ENCODE results near the gene PAFAH2. TPM values are rescaled to one million over a fixed set of nuclear protein-coding genes. Genes with fewer than 3 reads are reported as not detected.

PAFAH2 gene
- total RNA-seq, 2 experiments from 2014 or later: 5.9 to 7.3 TPM

DNA sequence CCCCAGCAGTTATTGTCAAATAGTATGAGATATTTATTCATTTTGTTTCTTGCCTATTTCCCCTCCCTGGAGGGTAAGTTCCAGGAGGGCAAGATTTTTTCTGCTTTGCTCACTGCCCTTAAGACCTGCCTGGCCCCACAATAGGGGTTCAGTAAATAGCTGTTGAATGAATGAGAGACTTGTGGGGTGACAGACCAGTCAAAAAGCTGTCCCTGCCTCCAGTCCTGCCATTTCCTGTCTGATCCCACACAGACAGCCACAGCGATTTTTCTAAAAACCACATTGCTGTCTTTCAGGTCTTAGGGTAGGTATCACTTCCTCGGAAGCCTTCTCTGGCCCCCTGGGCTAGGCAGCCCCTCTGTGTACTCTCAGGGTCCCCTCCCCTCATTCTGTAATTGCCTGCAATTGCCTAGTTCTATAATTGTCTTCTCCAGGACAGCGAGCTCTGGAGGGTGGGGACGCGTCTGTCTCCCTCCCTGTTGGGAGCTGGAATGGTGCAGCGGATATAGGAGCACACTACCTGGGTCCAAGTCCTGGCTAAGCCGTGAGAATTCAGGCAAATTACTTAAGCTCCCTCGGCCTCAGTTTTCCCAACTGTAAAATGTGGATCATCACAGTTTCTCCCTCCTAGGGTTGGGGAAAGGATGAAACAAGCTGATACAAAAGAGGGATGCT, 21.9 kb upstream of the PAFAH2 start:
- Mint-ChIP-seq H3K27ac (no peak overlapping the region), H3K9me3 (no peaks in the 10 kb centered on the region), H3K4me3 (no peak overlapping the region), H3K4me1 (ENCODE audit: low read depth) (no peaks in the 10 kb centered on the region), H3K27me3 (peaks cover 2% of the 10 kb centered on the region), H3K36me3 (no peaks in the 10 kb centered on the region)
- ChIA-PET POLR2A (no interaction called here), CTCF (interaction anchor here (0.6 to 2.3 kb wide), 2 partner anchors 21 to 125 kb away, joined by 3 to 5 read pairs; no protein-coding TSS in a partner anchor)
- intact Hi-C loops (cut with micrococcal nuclease): no loop called here
- no peak for DNase-seq

DNA sequence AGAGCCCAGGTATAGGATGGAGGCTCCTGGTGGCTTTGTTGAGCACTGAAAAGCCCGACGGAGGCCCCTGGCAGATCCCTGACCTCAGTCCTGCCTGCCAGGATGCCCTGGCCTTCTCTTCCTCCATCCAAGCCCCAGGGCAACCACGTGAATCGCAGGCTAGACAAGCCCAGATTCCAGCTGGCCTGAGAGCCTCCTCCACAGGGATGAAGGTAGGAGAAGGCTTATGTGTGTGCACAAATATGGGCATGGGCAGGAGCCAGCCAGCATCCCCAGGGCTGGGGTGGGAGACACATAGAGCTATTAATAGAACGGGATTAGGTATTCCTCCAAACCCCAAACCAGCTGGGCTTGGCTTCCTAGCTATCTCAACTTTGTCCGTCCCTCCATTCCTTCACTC, 19.7 kb upstream of the PAFAH2 start:
- no peaks in the 10 kb centered on the region for H3K4me1 Mint-ChIP-seq (ENCODE audit: low read depth)

DNA sequence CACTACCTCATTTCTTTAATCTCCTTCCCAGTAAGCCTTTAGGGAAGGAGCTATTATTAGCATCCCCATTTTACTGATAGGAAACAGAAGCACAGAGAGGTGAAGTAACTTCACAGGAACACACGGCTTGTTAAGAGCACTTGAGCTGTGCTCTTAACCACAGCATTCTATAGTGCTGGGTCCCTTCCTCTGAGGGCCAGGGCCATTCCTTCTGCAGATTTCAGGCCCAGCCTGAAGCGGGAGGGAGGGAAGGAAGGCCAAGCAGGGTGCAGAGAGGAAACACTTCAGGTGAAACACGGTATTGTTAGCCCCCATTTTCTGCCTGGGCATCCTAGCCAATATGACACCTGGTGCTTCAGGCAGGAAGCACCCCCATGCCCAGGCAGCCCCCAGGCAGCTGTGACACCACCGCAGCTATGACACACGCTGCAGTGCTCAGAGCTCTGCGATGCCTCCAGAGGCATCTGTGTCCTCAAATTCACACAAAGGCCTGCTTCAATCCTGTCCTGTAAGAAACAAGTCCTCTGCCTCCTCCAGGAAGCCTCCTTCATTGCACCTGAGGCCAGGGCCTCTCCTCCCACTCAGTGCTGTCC, 19.2 kb upstream of the PAFAH2 start:
- Mint-ChIP-seq H3K36me3 (no peaks in the 10 kb centered on the region), H3K4me3 (no peak overlapping the region), H3K27me3 (peaks cover 2% of the 10 kb centered on the region), H3K9me3 (no peaks in the 10 kb centered on the region), H3K4me1 (ENCODE audit: low read depth) (no peaks in the 10 kb centered on the region), H3K27ac (no peak overlapping the region)
- DNase-seq: no peak
- POLR2A ChIA-PET: no interaction called here
- intact Hi-C loops (cut with micrococcal nuclease): no loop called here
- CTCF ChIA-PET: interaction anchor here (1.1 to 2.1 kb wide), 3 partner anchors 18 to 122 kb away, joined by 3 to 5 read pairs (median 4); no protein-coding TSS in a partner anchor

More for the DNA sequence above, 19.7 kb upstream of the PAFAH2 start:
- no peak overlapping the region for H3K27ac Mint-ChIP-seq
- no peaks in the 10 kb centered on the region for H3K9me3 Mint-ChIP-seq
- ChIA-PET CTCF (interaction anchor here (0.9 to 2.1 kb wide), 5 partner anchors 17 to 400 kb away, joined by 3 to 5 read pairs (median 4); no protein-coding TSS in a partner anchor), POLR2A (no interaction called here)
- H3K4me3 Mint-ChIP-seq: no peak overlapping the region
- no peaks in the 10 kb centered on the region for H3K36me3 Mint-ChIP-seq
- intact Hi-C loops (cut with micrococcal nuclease): no loop called here
- H3K27me3 Mint-ChIP-seq: peaks cover 2% of the 10 kb centered on the region
- no peak for DNase-seq

DNA sequence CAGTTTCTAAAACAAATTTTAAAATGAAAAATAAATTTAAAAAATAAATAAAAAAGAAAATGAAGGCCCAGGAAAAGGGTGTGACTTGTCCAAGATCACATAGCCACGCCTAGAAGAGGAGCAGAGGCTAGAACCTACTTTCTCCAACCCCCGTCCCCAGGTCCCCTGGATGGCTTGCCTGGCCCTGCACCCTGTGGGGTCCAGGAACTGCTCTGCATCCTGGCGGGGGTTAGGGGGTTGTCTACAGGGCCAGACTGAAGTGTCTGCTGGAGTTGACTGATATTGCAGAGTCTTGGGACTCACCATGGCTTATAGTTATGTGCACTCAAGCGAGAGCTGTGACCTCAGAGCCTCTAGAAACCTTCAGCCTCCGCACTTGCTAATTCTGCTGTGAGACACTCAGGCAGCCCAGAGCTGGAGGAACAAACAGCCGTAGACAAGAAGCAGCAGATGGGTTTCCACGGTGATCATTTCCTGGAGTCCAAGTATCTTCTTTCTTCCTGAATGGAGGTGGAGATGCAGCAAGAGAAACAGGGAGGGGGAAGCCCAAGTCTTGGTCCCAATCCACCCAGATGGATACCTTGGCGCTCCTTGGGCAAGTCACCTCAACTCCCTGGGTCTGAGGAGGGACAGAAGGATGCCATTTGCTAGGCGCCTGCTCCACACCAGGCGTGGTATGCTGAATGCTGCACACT, 18.5 kb upstream of the PAFAH2 start:
- Mint-ChIP-seq H3K9me3 (no peaks in the 10 kb centered on the region), H3K4me3 (no peak overlapping the region), H3K27me3 (peaks cover 2% of the 10 kb centered on the region), H3K4me1 (ENCODE audit: low read depth) (no peaks in the 10 kb centered on the region), H3K36me3 (no peaks in the 10 kb centered on the region), H3K27ac (no peak overlapping the region)
- intact Hi-C loops (cut with micrococcal nuclease): no loop called here
- ChIA-PET CTCF (interaction anchor here (1.1 to 2.1 kb wide), 3 partner anchors 19 to 121 kb away, joined by 3 to 5 read pairs (median 4); no protein-coding TSS in a partner anchor), POLR2A (no interaction called here)
- no peak for DNase-seq

DNA sequence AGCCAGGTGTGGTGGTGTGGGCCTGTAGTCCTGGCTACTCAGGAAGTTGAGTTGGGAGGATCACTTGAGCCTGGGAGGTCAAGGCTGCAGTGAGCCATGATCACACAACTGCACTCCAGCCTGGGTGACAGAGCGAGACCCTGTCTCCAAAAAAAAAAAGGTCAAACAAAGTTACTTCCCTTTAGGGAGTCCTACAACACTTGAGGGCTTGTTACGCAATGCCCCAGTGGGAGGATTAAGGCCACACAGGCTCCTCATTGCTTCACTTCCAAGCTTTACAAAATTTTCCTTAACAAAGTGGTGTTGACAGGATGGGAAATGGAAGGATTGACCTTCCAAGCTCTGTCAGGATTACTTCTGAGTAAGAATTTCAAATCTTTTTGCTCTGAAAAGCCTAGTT, 17.5 kb upstream of the PAFAH2 start:
- ChIA-PET POLR2A (no interaction called here), CTCF (no interaction called here)
- peaks cover 2% of the 10 kb centered on the region for H3K27me3 Mint-ChIP-seq
- no peaks in the 10 kb centered on the region for H3K9me3 Mint-ChIP-seq
- no peak overlapping the region for H3K27ac Mint-ChIP-seq
- no peaks in the 10 kb centered on the region for H3K36me3 Mint-ChIP-seq
- no peak for DNase-seq
- H3K4me3 Mint-ChIP-seq: no peak overlapping the region
- H3K4me1 Mint-ChIP-seq (ENCODE audit: low read depth): no peaks in the 10 kb centered on the region
- intact Hi-C loops (cut with micrococcal nuclease): no loop called here

DNA sequence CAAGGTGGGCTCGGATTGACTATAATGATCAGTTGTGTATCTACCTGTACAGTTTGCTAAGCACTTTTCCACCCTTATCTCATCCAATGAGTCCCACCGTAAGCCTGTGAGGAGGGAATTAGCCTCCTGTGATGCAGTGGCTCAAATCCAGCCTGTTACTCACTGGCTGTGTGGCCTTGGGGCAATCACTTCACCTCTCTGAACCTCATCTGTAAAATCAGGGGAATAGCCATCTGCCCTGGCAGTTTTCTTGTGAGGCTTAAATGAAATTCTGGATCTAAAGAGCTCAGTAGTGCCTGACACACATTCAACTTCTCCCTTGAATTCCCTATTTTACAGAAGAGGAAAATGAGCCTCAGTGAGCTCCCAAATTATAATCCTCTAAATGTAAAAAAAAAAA, 16.3 kb upstream of the PAFAH2 start:
- DNase-seq: no peak
- Mint-ChIP-seq H3K4me3 (no peak overlapping the region), H3K36me3 (no peaks in the 10 kb centered on the region), H3K9me3 (no peaks in the 10 kb centered on the region), H3K27ac (no peak overlapping the region), H3K4me1 (ENCODE audit: low read depth) (no peaks in the 10 kb centered on the region), H3K27me3 (no peaks in the 10 kb centered on the region)
- ChIA-PET POLR2A (no interaction called here), CTCF (interaction anchor here (2.6 kb wide), 1 partner anchor 22 kb away, joined by 8 read pairs; no protein-coding TSS in a partner anchor)
- intact Hi-C loops (cut with micrococcal nuclease): no loop called here

DNA sequence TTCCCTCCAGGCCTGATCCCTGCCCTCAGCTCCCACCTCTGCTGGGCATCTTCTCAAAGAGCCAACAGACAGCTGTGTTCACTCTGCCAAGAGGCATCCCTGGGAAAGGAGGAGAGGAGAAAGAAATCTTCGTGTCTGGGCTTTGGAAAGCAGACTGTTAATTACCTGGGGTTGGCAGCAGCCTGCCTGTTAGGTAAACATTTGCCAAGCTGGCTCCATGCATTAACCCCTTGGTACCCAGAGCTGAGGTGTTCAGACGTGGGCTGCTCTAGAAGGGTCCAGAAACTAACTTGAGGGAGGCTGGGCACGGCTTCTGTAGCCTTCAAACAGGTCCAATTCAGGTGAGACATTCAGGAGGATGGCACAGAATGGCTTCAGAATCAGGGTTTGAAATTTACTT, 15.0 kb upstream of the PAFAH2 start:
- Mint-ChIP-seq H3K4me3 (no peak overlapping the region), H3K27me3 (no peaks in the 10 kb centered on the region), H3K27ac (no peak overlapping the region), H3K4me1 (ENCODE audit: low read depth) (no peaks in the 10 kb centered on the region), H3K9me3 (no peaks in the 10 kb centered on the region), H3K36me3 (no peaks in the 10 kb centered on the region)
- ChIA-PET POLR2A (no interaction called here), CTCF (interaction anchor here (0.8 to 2.6 kb wide), 2 partner anchors 23 to 117 kb away, joined by 3 to 8 read pairs; no protein-coding TSS in a partner anchor)
- intact Hi-C loops (cut with micrococcal nuclease): no loop called here
- DNase-seq: no peak

DNA sequence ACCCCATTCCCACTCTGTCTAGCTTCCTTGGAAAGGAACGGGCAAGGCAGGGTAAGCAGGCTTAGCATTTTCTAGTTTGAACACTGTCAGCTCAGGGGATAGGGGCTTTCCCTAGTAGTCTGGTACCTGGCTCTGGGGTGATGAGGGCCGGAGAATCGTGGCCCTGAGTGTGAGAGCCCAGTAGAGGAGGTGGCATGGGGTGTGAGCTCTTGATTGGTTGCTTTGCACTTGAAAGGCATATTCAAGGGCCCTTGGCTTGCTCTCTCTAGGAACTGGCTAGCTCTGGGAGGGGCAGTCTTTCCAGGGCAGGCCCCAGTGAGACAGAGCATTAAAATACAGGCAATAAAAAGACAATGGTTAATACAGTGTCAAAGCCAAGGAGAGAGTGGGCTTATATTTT, 13.0 kb upstream of the PAFAH2 start:
- Mint-ChIP-seq H3K4me3 (no peak overlapping the region), H3K36me3 (no peaks in the 10 kb centered on the region), H3K9me3 (no peaks in the 10 kb centered on the region), H3K4me1 (ENCODE audit: low read depth) (no peaks in the 10 kb centered on the region), H3K27ac (no peak overlapping the region), H3K27me3 (peaks cover 2% of the 10 kb centered on the region)
- no peak for DNase-seq
- ChIA-PET POLR2A (no interaction called here), CTCF (interaction anchor here (1.1 to 1.3 kb wide), 4 partner anchors 9 to 135 kb away, joined by 3 to 7 read pairs (median 4); partner anchors contain the start of genes PAFAH2 and PAQR7)
- intact Hi-C loops (cut with micrococcal nuclease): no loop called here

DNA sequence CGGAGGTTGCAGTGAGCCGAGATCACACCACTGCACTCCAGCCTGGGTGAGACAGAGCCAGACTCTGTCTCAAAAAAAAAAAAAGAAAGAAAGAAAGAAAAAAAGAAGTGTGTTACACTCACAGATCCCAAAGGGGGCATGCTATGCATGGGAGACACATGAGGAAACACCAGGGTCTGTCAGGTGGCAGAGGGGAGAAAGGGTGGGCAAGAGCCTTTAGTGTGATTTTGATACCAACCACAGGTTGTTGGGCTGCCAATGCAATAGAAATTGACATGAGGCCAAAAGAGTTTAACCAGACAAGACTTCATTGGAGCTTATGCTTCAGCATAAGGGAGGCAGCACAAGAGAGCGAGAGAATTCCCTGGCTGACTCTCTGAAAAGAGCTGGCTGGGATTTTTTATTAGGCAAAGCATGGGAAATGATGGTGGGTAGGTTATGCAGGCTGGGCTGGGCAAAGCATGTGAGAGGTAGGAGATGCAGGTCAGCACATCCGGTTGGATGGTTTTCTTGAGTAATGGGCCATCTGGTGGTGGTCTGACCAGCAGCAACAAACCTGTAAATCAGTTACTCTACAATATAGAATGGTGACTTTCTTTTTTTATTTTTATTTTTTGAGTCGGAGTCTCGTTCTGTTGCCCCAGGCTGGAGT, 12.1 kb upstream of the PAFAH2 start:
- no peaks in the 10 kb centered on the region for H3K4me1 Mint-ChIP-seq (ENCODE audit: low read depth)
- DNase-seq: no peak
- CTCF ChIA-PET: interaction anchor here (1.2 to 1.3 kb wide), 2 partner anchors 114 to 134 kb away, joined by 3 to 7 read pairs; partner anchors contain the start of gene PAQR7
- H3K27ac Mint-ChIP-seq: no peak overlapping the region
- intact Hi-C loops (cut with micrococcal nuclease): no loop called here
- peaks cover 2% of the 10 kb centered on the region for H3K27me3 Mint-ChIP-seq
- H3K4me3 Mint-ChIP-seq: no peak overlapping the region
- H3K9me3 Mint-ChIP-seq: no peaks in the 10 kb centered on the region
- H3K36me3 Mint-ChIP-seq: no peaks in the 10 kb centered on the region
- POLR2A ChIA-PET: no interaction called here

DNA sequence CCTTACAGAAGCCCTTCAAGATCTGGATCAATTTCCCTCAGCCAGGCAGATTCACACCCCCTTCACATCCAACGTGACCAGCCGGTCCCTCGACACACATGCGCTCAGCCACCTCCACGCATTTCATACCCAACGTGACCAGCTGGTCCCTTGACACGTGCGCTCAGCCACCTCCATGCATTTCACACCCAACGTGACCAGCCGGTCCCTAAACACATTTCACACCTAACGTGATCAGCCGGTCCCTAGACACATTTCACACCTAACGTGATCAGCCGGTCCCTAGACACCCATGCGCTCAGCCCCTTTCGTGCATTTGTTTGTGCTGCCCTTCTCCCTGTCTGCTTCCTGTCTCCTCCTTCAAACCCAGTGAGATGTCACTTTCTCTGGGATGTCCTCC, 8.8 kb upstream of the PAFAH2 start:
- intact Hi-C loops (cut with micrococcal nuclease): no loop called here
- Mint-ChIP-seq H3K9me3 (no peaks in the 10 kb centered on the region), H3K27me3 (peaks cover 4% of the 10 kb centered on the region), H3K4me3 (no peak overlapping the region), H3K27ac (no peak overlapping the region), H3K36me3 (no peaks in the 10 kb centered on the region), H3K4me1 (ENCODE audit: low read depth) (no peaks in the 10 kb centered on the region)
- no peak for DNase-seq
- POLR2A ChIA-PET: no interaction called here
- CTCF ChIA-PET: interaction anchor here (0.7 kb wide), 1 partner anchor 9 kb away, joined by 3 read pairs; the partner anchor contains the start of gene PAFAH2

DNA sequence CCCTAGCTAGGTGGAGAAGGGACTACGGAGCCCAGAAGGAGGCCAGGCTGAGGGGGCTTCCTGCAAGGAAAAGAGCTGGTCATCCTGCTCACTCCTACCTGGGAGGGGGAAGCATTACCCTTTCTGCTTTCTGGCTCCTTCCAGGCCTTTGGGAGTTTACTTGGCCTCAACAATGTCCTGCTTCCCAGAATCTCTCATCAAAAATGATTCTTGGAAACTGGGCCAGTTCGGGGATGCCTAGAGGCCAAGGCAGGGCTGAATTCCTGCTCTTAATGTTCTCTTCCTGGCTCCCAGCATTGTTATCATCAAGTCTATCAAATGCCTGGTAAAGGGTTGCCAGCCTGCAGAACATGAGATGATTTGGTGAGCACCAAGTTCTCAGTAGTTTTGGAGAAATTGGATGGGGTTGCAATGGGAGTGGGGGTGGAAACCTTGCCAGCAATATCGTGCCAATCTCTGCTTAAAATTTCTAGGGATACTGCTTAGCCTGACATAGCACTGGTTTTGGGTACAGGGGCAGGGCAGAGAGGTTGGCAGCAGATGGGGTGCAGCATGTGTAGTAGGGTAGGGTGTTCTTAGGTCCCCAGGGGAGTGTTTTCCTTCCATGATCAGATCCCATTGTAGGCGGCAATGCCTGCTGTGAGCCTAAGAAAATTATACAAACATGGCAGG, 7.7 kb upstream of the PAFAH2 start:
- intact Hi-C loops (cut with micrococcal nuclease): no loop called here
- H3K27ac Mint-ChIP-seq: no peak overlapping the region
- no peaks in the 10 kb centered on the region for H3K9me3 Mint-ChIP-seq
- CTCF ChIA-PET: interaction anchor here (1.3 to 13.1 kb wide), 3 partner anchors 10 to 109 kb away, joined by 3 to 260 read pairs (median 3); no protein-coding TSS in a partner anchor
- no peak for DNase-seq
- H3K4me1 Mint-ChIP-seq (ENCODE audit: low read depth): no peaks in the 10 kb centered on the region
- peaks cover 4% of the 10 kb centered on the region for H3K27me3 Mint-ChIP-seq
- H3K36me3 Mint-ChIP-seq: no peaks in the 10 kb centered on the region
- no peak overlapping the region for H3K4me3 Mint-ChIP-seq
- POLR2A ChIA-PET: no interaction called here

All from activated CD4-positive, alpha-beta memory T cell treated with anti-CD3 and anti-CD28 coated beads for 36 hours (primary cell).